ENCODE measurements around the gene PCNX2.
"Not testable (repeated sequence)": the region's sequence is repeated elsewhere in the genome, so short reads cannot be mapped to it uniquely, and the experiment has no call there.

Gene PCNX2

DNA sequence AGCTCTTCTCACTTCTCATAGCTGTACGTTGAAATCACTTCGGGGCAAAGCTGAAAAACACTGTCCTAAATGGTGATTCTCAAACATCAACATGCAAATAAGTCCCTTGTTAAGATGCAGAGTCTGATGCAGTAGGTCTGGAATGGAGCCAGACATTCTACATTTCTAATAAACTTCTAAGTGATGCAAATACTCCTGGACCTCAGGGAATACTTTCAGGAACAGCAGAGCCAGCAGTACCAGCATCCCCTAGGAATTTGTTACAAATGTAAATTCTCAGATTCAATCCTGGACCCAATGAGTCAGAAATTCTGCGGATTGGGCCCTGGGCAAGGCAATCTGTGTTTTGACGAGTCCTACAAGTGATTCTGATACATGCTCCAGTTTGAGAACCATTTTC lies 152.3 kb downstream of the PCNX2 start:
- DNase-seq, result no peak

DNA sequence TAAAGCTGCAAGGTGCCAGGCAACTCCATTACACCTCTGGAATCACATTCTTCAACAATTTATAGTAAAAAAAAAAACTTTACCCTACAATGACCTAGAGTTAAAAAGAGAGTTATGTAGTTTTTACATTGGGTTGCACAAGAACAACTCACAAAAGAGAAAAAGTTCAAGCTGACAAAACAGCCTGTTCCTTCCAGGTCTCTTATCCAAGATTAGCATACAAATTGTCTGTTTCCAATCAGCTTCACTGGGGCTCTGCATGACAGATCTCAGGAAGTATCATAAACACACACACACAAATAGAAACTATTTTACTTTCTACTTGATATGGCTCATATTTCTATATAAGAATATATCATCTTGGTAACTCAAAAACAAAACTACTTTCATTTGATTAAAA lies 154.6 kb downstream of the PCNX2 start:
- no peak for DNase-seq

DNA sequence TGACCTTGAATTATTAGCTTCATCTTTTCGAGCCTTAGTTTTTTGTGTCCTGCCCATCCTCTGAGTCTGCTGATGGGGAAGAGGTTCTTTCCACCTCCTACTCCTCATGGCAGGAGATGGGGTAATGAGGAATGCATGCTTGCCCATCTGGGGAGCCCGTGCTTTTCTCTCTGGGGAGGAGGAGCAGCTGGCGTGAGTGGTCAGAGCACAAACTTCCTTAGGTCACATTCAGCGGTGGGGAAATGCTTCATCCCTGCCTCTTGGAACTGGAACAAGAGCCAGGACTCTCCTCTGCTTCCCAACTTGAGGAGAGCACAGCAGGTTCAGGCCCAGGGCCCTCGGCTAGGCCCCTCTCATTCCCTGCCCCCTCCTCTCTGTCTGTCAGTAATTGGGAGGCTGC lies 155.0 kb downstream of the PCNX2 start:
- DNase-seq, result no peak

DNA sequence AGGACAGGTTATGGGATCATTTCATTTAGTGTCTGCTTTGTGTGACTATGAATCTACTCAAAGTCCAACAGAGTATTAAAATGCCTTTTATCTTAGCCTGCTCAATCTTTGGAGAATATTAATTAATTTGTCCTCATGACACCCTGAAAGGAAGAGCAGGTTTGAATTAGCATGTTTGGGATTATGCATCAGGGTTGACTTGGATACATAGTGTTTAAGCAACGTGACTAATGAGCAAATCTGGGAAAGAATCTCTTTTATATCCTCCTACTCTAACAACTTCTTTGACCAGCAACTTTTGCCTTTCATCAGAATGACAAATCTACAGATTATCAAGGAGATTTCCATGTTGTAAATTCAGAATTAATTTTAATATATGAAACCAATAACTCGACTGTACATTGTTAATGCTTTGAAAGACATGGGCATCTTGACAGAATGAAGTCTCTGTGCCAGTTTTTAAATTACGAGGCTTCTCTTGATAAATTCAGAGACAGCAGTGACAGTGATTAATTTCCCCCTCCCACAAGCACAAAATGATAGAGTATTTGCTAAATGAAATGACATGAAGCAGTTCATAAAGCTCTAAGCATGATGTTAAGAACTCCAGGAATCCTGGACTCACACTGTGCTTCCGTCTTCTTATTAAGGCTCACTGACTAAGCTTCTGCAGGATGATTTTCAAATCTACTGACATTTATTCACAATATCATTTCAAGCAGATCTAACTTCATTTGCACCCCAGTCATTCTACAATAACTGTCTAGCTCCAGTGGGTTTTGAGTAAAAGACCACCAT lies 156.5 kb downstream of the PCNX2 start:
- DNase-seq, result no peak

DNA sequence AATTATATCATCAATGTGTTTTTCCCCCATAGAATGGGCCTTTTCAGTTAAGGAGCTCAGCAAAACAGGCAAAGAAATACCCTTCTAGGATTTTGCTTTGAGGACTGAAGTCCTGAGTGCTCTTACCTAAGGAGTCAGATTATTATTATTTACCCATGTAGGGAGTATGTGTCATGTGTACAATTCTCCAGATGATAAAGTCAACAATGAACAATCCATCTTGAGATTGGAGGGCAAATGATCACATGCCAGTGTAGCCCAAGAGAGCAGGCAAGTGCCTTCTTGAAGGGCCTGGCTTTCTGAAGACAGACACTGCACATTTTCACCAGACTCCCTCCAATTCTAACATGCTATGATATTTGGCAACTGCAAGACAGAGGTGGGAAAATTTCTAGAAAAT lies 159.7 kb downstream of the PCNX2 start:
- DNase-seq, result no peak

DNA sequence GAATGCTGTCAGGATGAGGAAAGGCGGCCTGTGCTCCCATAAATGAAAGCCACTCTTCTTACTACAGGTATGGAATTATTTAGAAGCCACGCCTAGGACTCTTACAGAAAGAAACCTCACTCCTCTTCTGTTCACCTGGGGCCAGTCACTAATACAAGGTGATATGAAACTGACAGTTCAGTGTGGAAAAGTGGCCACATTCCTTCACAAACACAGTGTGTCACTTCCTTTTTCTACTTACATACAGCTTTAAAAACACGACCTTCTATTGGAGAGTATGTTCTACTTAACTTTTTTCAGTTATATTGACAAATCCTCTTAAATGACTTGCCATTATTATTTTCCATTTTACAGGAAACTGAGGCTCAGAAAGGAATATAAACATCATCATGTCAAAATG lies 163.1 kb downstream of the PCNX2 start:
- no peak for DNase-seq

DNA sequence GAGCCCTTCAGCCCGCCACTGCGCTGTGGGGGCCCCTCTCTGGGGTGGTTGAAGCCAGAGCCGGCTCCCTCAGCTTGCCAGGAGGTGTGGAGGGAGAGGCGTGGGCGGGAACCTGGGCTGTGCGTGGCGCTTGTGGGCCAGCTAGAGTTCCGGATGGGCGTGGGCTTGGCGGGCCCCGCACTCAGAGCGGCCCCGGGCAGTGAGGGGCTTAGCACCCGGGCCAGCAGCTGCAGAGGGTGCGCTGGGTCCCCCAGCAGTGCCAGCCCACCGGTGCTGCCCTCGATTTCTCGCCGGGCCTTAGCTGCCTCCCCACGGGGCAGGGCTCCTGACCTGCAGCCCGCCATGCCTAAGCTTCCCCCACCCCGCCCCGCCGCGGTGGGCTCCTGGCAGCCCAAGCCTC lies 166.5 kb downstream of the PCNX2 start:
- DNase-seq, result not testable (repeated sequence)

DNA sequence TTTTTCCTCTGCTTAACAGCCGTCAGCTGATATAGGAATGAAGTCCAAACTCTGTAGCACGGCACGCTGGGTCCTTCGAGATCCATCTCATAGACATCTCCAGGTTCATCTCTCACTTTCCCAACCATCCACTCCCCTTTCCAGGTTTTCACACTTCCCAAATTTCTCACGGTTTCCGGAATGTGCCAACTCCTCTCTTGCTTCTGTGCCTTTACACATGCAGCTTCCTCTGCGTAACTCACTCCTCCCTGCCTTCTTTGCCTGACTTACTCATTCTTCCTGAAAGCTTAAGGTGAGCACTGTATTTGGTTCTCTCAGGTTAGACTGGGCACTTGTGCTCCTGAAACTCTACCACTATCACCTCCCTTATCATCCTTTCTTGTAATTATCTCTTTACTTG lies 168.4 kb downstream of the PCNX2 start:
- DNase-seq, result no peak

DNA sequence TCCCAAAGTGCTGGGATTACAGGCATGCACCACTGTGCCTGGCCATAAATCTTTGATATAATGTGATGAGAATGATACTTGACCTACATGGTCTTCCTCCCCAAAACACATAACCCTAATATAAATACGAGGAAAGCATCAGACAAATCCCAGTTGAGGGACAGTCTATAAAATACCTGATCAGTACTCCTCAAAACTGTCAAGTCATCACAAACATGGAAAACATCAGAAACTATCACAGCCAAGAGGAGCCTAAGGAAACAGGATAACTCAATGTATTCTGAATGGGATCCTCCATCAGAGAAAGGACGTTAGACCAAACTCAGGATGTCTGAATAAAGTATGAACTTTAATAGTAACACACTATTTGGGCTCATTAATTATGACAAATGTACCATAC lies 172.7 kb downstream of the PCNX2 start:
- DNase-seq, result no peak

DNA sequence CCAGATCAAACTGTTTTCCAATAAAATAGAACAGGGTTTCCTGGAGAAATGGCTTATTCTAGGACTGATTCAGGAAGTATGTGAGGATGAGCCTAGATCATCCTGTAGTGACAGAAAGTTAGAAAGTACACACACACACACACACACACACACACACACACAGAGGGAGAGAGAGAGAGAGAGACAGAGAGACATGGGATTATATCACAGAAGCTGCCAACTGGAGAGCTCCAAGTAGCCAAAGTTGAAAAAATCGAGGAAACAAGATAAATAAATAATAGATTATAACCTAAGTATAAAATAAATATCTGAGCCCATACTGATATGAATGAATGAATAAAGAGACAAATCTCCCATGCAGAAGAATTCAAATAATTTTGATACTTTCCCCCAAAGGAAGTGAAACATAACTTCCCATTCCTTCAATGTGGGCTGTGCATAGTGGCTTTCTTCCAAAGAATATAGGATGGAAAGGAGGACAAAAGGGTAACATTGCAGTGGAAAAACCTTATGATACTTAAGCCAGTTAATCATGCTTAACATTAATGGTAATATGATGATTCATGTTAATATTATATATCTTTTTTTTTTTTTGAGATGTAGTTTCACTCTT lies 173.5 kb downstream of the PCNX2 start:
- no peak for DNase-seq

DNA sequence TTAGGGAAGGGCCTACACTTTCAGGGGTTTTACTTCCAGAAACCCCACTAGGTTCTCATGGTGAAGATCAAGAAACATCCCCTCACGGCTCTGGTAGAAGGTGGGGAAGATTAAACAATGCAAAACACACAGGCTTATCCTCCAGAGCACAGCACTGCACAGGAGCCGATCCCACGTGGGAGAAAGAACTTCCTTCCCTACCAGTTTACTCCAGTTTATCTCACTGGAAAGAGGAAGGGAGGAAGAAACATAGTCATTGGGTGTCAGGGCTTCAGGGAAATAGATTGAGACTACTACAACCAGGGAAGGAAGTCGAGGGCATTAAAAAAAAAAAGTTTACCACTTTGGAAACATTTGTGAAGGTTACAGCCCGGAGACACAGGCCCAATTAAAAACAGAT lies 180.7 kb downstream of the PCNX2 start:
- no peak for DNase-seq

DNA sequence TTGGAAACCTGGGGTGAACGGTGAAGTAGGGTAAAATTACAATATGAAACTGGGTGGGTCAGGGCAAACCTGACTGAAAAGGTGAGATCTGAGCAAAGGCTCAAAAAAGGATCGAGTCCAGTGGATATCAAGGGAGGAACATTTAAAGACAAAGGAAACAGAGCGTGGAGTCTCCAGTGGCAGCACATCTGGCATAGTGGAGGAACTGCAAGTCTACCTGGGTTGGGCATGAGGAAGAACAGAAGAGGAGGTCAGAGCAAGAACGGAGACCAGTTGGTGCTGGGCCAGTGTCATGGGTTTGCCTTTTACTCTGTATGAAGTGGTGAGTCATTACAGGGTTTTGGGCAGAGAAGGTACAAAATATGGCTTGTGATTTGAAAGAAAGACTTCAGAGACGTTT lies 181.4 kb downstream of the PCNX2 start:
- no peak for DNase-seq

DNA sequence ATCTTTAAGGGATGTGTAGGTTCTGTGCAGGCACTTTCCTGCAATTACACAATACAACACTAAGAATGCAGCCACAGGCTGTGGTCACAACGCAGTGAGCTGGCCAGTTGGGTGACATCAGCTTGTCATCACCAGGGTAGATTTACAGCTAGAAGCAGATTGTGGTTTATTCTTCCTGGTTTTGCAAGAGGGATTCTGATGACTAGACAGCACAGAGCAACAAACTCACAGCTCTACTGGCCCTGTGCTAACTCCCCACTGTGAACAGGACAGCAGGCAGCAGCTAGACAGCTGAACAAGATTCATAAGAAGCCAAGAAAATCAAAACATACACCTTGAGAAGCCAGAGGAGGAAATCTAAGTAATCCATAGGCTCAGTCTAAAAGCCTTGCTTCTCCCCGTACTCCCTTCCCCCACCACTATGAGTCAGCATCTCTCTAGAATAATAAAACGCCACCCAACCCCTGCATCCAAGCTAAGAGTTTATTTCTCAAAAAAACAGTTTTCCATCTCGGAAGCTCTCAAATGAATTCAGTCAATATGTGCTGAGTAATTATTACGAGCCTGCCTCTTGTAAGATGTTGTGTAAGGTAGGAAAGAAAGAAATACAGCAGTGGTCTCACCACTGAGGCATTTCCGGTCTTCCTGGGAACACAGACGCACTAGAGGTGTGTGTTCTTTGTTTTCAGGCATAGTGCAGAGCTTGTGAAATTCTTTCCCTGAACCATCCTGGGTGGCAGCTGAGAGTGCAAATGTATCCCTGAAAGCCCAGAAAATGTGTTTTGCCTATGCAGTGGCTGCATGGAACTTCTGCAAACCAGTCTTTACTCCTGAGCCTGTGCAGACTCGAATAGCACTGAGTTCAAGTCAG lies 182.3 kb downstream of the PCNX2 start:
- DNase-seq, result peak; percentile 58

DNA sequence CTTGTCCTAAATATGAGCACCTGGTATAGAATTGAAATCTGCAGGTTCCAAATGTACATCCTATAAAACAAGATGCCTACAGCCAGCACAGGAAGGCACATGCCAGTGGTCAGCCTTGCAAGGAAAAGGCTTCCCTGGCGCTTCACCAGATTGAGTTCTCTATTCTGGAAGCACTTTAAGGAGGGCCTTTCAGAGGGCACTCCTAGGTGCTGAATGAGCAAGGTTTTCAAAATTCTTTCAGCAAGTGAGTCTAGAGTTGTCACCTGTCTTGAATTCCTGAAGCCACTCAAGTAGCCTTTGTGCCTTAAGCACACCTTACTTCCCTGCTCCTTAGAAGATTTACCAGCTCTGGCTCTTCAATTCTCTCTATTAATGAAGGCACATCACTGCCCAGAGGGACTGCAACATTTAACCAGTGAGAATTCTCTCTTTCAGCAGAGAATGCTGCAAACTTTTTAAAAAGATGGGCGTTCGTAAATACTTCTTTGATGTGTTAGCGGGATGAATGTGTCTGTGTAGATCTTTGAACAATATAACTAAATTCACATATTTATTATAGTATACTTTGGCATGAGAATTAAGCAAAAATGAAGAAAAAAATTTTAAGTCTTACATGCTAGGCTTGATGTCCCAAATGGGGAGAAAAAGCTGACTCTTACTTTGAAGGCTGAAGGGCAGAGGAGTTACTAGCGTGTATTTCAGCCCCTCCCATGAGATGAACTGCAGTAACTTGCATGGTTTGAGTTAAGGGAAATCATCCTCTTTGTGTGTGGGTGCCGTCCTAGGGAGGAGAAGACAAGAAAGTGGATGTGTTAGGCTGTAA lies 183.1 kb downstream of the PCNX2 start:
- no peak for DNase-seq

DNA sequence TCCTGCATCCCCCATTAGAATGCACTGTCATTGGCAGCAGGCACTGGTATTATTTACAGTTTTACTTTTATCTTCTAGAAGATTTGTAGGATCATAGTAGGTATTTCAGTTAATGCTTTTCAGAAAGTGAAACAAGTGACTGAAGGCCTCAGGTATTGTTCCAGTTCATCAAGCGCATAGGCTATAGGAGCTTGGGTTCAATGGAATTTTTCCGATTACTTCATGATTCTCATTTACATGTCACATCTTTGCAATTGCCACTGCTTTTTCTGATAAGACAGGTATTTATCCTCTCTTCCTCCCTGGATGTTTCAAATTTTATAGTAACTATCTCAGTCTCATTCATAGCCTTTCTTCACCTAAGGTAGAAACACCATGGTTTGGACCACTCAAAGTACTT lies 183.8 kb downstream of the PCNX2 start:
- no peak for DNase-seq

DNA sequence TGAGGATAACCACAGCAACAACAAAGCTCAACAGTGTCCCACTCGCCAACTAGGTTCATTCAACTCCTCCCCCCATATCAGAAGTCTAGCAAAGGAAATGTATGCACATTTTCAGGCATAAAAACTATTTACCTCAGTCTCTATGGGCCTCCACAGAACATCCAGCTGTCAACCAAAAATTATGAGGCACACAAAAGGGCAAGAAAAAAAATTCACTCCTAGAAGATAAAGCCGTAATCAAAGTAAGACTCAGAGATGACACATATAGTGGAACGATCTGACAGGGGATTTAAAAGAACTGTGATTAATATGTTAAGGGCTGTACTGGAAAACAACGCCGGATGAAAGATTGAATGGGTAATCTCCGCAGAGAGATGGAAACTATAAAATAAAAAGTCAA lies 186.4 kb downstream of the PCNX2 start:
- no peak for DNase-seq

DNA sequence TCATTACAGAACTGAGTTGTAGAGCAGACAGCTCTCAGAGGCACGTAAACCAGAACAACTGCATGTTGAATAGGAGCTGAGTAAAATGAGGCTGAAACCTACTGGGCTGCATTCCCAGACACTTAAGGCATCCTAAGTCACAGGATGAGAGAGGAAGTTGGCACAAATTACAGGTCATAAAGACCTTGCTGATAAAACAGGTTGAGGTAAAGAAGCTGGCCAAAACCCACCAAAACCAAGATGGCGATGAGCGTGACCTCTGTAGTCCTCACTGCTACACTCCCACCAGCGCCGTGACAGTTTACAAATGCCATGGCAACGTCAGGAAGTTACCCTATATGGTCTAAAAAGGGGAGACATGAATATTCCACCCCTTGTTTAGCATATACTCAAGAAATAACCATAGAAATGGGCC lies 187.8 kb downstream of the PCNX2 start:
- DNase-seq, result not testable (repeated sequence)

DNA sequence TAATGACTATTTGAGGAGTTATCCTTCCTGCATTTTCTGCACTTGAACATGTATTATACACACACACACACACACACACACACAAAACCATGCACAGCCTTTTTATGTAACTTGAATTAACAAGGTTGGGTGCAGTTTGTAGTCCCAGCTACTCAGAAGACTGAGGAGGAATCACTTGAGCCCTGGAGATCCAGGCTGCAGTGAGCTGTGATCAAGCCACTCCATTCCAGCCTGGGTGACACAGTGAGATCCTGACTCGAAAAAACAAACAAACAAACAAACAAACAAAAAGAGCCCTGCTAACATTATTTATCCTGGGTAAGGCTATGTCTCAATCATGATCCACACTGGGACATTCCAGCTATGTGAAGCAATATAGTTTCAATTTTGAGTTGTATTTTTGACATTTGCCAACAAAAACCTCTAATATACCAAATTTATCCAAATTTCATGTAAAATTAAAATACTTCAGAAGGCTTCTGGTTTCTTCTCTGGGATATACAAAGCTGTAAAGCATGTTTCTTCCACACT lies 188.3 kb downstream of the PCNX2 start:
- no peak for DNase-seq

DNA sequence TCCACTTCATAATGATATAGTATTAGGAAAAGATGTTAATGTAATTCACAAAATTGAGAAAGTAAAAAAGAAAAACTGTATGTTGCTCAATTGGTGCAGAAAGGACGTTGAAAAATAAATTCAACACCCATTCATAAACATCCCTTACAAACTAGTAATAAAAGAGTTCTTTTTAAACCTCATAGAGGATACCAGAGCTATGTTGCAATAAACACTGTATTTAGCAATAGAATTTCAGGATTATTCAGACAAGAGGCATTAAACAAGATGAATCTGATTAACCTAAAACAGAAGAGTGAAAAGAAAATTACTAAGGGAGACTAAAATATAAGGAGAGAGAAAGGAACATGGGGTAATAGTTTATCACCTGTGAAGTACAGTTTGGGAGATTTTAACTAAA lies 190.3 kb downstream of the PCNX2 start:
- DNase-seq, result no peak

DNA sequence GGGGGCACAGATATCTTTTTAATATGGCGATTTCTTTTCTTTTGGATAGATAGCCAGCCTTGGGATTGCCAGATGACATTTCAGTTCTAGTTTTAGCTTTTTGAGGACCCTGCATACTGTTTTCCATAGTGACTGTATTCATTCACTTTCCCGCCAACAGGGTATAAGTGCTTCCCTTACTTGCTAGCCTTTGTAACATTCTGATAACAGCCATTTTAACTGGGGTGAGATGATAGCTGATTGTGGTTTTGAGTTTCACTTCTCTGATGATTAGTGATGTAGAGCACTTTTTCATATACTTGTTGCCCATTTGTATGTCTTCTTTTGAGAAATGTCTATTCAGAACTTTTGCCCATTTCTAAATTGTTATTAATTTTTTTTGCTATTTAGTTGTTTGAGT lies 193.2 kb downstream of the PCNX2 start:
- DNase-seq, result no peak

DNA sequence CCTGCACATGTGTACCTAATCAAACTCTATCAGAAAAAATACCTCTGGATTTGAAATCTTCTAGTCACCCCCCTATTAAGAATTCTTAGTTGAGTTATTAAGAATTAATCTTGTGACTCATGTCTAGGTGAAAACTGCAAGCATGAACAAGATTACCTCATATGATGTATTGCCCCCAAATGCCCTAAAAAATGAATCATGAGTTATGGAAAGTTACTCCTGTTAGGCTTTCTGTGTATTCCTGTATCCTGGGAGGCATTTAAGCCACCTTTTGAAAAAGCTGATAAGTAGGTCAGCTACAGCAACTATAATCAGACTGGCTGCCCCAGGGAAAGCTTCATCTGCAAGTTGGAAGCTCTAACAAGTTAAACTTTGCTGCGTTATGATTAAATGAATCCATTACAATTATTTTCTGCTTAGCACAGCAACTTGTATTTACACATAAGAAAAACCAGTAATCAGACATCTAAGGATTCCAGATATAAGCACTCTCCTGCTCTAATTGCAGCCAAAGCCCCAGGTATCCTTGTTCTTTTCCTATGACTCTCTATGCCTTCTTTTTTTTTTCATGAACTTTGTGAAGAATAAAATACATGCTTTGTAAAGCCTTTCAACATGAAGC lies 197.5 kb downstream of the PCNX2 start:
- no peak for DNase-seq

DNA sequence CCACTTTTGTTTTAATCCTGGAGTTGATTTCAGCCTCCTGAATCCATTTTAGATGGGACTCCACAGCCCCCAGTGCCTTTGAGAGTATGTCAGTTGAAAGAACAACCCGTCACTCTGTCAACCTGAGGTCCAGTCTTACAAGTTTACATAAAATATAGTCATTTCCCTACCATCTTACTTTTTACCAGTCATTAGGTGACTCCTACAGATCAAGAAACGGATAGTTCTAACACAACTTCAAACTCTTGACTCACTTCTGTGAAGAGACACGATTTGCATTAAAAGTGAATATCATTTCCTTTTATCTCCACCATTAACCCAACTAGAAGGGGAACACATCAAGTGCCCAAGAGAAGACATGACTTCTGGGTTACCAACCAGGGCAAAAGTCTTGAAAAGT lies 198.0 kb downstream of the PCNX2 start:
- no peak for DNase-seq
